Mammary epithelial cell (primary cell): Measurements from ENCODE around the gene TWIST1.
A peak's percentile ranks its signal among the peaks of the same experiment; 100 is the strongest.

Experiments used
- EZH2 ChIP-seq: IDR thresholded peaks from 2 replicates; pipeline ENCODE4 v1.6.1; 2012; ENCODE audit warnings: low read length, inconsistent platforms, borderline replicate concordance
- TF ChIP-seq, protein P1 (sequence below), 2 donors: IDR thresholded peaks in 1 of 2; conservative IDR thresholded peaks in 1 of 2; 2 replicates each; pipeline ENCODE4 v1.5.1; 2011 to 2012; ENCODE audit warnings: inconsistent platforms in 2 of 2, low read length in 2 of 2, mild to moderate bottlenecking in 2 of 2, control low read depth in 1 of 2, low read depth in 1 of 2; ENCODE audit not compliant: insufficient read depth in 1 of 2; ENCODE audit errors: extremely low read depth in 1 of 2

DNA sequence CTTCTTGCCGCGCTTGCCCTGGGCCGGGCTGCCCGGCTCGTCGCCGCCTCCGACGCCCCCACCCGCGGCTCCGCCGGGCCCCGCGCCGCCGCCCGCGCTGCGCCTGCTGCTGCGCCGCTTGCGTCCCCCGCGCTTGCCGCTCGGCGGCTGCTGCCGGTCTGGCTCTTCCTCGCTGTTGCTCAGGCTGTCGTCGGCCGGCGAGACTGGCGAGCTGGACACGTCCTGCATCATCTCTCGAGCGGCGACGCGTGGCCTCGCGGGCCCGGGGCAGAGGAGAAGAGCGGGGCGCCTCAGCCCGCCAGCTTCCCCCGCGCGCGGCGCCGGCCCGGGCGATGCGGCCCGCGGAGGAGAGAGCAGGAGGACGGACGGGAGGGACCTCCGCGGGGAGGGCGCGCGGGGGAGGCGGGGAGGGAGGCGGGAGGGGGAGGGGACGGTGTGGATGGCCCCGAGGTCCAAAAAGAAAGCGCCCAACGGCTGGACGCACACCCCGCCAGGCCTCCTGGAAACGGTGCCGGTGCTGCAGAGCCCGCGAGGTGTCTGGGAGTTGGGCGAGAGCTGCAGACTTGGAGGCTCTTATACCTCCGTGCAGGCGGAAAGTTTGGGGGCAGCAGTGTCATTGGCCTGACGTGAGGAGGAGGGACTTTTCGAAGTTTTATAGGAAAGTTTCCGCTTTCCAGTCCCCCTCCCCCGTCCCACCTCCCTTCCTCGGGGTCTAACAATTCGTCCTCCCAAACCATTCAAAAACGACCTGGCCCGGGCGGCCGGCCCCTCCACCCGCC is at the start of gene TWIST1:
- TF ChIP-seq, protein P1, sequence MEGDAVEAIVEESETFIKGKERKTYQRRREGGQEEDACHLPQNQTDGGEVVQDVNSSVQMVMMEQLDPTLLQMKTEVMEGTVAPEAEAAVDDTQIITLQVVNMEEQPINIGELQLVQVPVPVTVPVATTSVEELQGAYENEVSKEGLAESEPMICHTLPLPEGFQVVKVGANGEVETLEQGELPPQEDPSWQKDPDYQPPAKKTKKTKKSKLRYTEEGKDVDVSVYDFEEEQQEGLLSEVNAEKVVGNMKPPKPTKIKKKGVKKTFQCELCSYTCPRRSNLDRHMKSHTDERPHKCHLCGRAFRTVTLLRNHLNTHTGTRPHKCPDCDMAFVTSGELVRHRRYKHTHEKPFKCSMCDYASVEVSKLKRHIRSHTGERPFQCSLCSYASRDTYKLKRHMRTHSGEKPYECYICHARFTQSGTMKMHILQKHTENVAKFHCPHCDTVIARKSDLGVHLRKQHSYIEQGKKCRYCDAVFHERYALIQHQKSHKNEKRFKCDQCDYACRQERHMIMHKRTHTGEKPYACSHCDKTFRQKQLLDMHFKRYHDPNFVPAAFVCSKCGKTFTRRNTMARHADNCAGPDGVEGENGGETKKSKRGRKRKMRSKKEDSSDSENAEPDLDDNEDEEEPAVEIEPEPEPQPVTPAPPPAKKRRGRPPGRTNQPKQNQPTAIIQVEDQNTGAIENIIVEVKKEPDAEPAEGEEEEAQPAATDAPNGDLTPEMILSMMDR (conservative IDR thresholded peaks at IDR 0.05 in 1 of 2, IDR thresholded peaks at IDR 0.05 in 1 of 2; ENCODE audit: extremely low read depth in 1 of 2, insufficient read depth in 1 of 2, low read depth in 1 of 2, low read length in 2 of 2), result no peak
- TF ChIP-seq EZH2, result peak; percentile 42
